ENCODE measurements around the gene EPOP. TPM values are rescaled to one million over a fixed set of nuclear protein-coding genes. Genes with fewer than 3 reads are reported as not detected.

Gene EPOP
- total and polyA plus RNA-seq, 2 of the 8 experiments (the other 6 are each of a cell fraction or from before 2014, with no cell fraction given), result 1.5 to 3.3 TPM

GRCh38 chr17:38709864-38710603 is 35.3 kb upstream of the EPOP start:
- no peak overlapping the region for H4K91ac ChIP-seq (replicated peaks; ENCODE audit: insufficient read length, low read length)
- H3K9me3 ChIP-seq (ENCODE audit: insufficient read depth in 2 of 2, low read depth in 1 of 2, low read length in 1 of 2), result no peaks in the 10 kb centered on the region
- POLR2A ChIA-PET (ENCODE audit: partially characterized antibody), result interaction anchor here (0.9 to 2.7 kb wide), 11 partner anchors 8 to 112 kb away, joined by 3 to 24 read pairs (median 4); no protein-coding TSS in a partner anchor
- H3K79me2 ChIP-seq (ENCODE audit: control insufficient read depth in 1 of 2, insufficient read depth in 2 of 2, low read length in 2 of 2), result no peaks in the 10 kb centered on the region
- no peak overlapping the region for H2BK5ac ChIP-seq (ENCODE audit: low read depth, low read length)
- H3K4me1 ChIP-seq (replicated peaks in 1 of 4; ENCODE audit: control insufficient read depth in 3 of 4, insufficient read depth in 4 of 4, low read length in 3 of 4), result peaks cover 9 to 34% (median 24%) of the 10 kb centered on the region in 4 experiments
- H2AFZ ChIP-seq (ENCODE audit: low read length), result no peak overlapping the region
- DNase-seq (ENCODE audit: low read depth in 1 of 2, low spot score in 2 of 2) (no peak), FAIRE-seq (no peak)
- H3K14ac ChIP-seq (ENCODE audit: insufficient read length), result no peak overlapping the region
- H2BK15ac ChIP-seq (ENCODE audit: low read length), result no peak overlapping the region
- no peak overlapping the region for H2BK120ac ChIP-seq (replicated peaks; ENCODE audit: low read depth, low read length)
- H3K79me1 ChIP-seq (ENCODE audit: low read depth, low read length), result no peaks in the 10 kb centered on the region
- peaks cover 2 to 7% of the 10 kb centered on the region in 2 experiments for H4K20me1 ChIP-seq (replicated peaks in 1 of 2; ENCODE audit: control insufficient read depth in 1 of 2, insufficient read depth in 2 of 2, low read length in 2 of 2)
- H3K23me2 ChIP-seq (ENCODE audit: low read depth, low read length), result peaks cover 12% of the 10 kb centered on the region
- TF ChIP-seq RBBP5 (IDR thresholded peaks at IDR 0.05; ENCODE audit: borderline replicate concordance, low read depth, low read length) (no peak), JUN (IDR thresholded peaks at IDR 0.05; ENCODE audit: low read depth, low read length) (no peak), KDM1A (IDR thresholded peaks at IDR 0.05; ENCODE audit: borderline replicate concordance, low read length) (no peak), CEBPB (IDR thresholded peaks at IDR 0.05; ENCODE audit: low read depth, low read length) (no peak), BACH1 (IDR thresholded peaks at IDR 0.05; ENCODE audit: low read length) (no peak), TAF1 (IDR thresholded peaks at IDR 0.05; ENCODE audit: low read depth, low read length) (no peak), NANOG (IDR thresholded peaks at IDR 0.05; ENCODE audit: insufficient read depth, low read depth, low read length, poor library complexity, severe bottlenecking) (no peak), MAFK (IDR thresholded peaks at IDR 0.05; ENCODE audit: low read depth, low read length) (no peak), RFX5 (IDR thresholded peaks at IDR 0.05; ENCODE audit: borderline replicate concordance, low read depth, low read length) (no peak)
- H2AK5ac ChIP-seq (ENCODE audit: low read depth, low read length), result no peak overlapping the region
- no peak overlapping the region for H3K9ac ChIP-seq (replicated peaks in 1 of 4; ENCODE audit: extremely low read depth in 1 of 4, low read depth in 3 of 4, low read length in 3 of 4)
- WGBS, 2 experiments (ENCODE audit: extremely low coverage in 1 of 2, insufficient coverage in 1 of 2, insufficient read length in 1 of 2, insufficient replicate concordance in 2 of 2, low coverage in 1 of 2, low lambda C conversion rate in 2 of 2, missing lambda C conversion rate in 1 of 2), result 84% methylated on average over 13 of the region's 13 CpGs; no CpG with 5 or more reads in 1 of the 2 experiments
- CTCF ChIA-PET (ENCODE audit: partially characterized antibody), result interaction anchor here (0.7 to 3.4 kb wide), 21 partner anchors 8 to 129 kb away, joined by 3 to 21 read pairs (median 4); no protein-coding TSS in a partner anchor
- no peak overlapping the region for H3K18ac ChIP-seq (ENCODE audit: extremely low read depth, low read length)
- no peak overlapping the region for H4K5ac ChIP-seq (ENCODE audit: insufficient read length, low read depth, low read length)
- no peak overlapping the region for H2BK12ac ChIP-seq (ENCODE audit: low read depth, low read length)
- H2BK20ac ChIP-seq (ENCODE audit: low read length), result no peak overlapping the region
- H3K23ac ChIP-seq (ENCODE audit: insufficient read length), result no peak overlapping the region
- no peaks in the 10 kb centered on the region for H3K36me3 ChIP-seq (ENCODE audit: control insufficient read depth in 2 of 4, insufficient read depth in 4 of 4, low read length in 3 of 4)
- no peak overlapping the region for H4K8ac ChIP-seq (ENCODE audit: extremely low read depth, insufficient read depth, low read length)
- no peak overlapping the region for H3K4ac ChIP-seq (replicated peaks; ENCODE audit: insufficient read length, low read depth, low read length)
- H3K4me3 ChIP-seq (ENCODE audit: extremely low read depth in 1 of 4, insufficient read depth in 2 of 4, low read depth in 3 of 4, low read length in 4 of 4), result no peak overlapping the region
- no peak overlapping the region for H3K4me2 ChIP-seq (ENCODE audit: insufficient read depth in 1 of 2, low read depth in 2 of 2, low read length in 2 of 2)
- H3K56ac ChIP-seq (replicated peaks; ENCODE audit: insufficient read length, low read depth, low read length), result no peak overlapping the region
- no peak overlapping the region for H3K27ac ChIP-seq (ENCODE audit: low read depth, low read length)
- H3K27me3 ChIP-seq (replicated peaks in 1 of 4; ENCODE audit: control insufficient read depth in 3 of 4, extremely low read depth in 1 of 4, insufficient read depth in 3 of 4, low read length in 3 of 4), result peaks cover 4 to 38% (median 23%) of the 10 kb centered on the region in 4 experiments
